GM21737 (cell line): ENCODE data around the gene GFOD2.
A peak's percentile ranks its signal among the peaks of the same experiment; 100 is the strongest.

Source experiments
- ATAC-seq: cut with Tn5 transposase; IDR thresholded peaks from one replicate; pipeline ENCODE4 v1.9.1; 2021; ENCODE audit warnings: mild to moderate bottlenecking, moderate library complexity; ENCODE audit not compliant: unreplicated experiment

The GFOD2 gene

DNA sequence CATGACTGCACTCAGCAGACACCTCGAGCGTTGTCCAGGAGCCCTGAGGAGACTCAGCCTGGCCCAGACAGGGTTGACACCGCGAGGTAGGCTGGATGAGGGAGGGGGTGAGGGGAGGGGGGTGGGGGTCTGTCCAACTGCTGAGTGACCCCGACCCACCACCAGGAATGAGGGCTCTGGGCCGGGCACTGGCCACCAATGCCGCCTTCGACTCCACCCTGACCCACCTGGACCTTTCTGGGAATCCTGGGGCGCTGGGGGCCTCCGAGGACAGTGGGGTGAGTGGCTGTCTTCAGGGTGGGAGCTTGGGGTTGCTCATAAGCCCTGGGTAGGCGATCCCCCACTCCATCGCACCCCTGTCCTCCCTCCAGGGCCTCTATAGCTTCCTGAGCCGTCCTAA lies 71.4 kb downstream of the GFOD2 start:
- ATAC-seq = no peak

- no peak for ATAC-seq
These were observed 71.9 kb downstream of the GFOD2 start for GRCh38 chr16:67647111-67647651.

- ATAC-seq = peak; percentile 4
These were observed 73.6 kb downstream of the GFOD2 start for GRCh38 chr16:67645397-67646121.

GRCh38 chr16:67644038-67644437 lies 75.1 kb downstream of the GFOD2 start:
- ATAC-seq = no peak

DNA sequence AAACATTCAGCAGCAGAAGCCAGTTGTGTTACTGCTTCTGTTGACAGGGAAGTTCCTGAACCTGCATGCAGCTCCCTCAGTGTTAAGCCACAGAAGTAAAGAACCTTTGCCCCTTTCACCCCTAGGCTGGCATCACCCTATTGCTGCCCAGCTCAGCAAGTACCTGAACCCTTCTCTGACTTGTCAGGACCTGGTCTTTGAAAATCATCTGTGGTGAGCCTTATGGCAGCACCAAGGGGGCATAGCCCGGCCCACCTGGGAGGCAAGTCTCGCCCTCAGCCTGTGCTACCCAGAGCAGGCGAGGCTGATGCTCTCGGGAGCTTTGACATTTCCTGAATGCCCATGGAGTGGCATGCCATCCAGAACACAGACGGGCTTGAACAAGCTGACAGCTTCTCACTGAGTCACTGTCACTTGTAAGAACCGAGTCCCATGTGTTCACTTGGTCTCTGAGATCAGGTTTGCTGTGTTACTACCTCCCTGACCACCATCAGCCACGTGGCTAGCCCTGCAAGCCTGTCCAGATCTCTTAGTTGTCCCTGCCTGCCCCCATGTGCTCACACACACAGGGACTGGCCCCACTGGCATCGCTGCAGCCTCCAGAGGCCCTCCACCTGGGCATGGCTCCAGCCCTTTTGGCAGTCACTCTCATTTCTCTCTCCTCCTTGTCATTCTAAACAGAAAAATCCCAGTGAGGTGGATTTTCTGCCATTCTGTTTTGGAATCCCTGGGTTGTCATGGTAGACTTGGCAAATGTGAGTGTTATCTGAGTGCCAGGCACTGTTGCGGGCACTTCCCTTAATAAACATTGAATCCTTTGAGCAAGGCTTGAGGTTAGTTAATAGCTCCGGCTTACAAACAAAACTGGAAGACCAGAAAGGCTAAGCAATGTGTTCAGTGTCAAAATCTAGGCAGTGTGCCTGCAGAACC lies 77.1 kb downstream of the GFOD2 start:
- ATAC-seq = no peak

DNA sequence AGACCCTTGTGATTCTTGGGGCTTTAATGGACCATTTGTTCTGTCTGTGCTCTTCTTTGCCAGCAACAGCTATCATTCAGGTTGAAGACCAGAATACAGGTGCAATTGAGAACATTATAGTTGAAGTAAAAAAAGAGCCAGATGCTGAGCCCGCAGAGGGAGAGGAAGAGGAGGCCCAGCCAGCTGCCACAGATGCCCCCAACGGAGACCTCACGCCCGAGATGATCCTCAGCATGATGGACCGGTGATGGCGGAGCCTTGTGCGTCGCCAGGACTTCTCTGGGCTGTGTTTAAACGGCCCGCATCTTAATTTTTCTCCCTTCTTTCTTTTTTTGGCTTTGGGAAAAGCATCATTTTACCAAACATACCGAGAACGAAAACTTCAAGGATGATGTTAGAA lies 81.5 kb downstream of the GFOD2 start:
- ATAC-seq = no peak

DNA sequence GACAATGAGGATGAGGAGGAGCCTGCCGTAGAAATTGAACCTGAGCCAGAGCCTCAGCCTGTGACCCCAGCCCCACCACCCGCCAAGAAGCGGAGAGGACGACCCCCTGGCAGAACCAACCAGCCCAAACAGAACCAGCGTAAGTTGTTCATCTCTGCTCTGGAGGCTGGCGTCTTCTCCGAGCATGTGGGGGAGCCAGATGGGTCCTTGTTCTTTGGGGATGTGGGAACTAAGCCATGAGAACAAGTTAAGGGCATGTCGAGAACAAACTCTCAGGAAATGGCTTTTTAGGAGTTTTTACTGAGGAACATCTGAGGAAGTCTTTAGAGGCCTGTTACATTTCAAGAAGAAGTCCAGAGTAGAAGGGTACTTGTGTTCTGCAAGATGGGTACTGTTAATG lies 82.4 kb downstream of the GFOD2 start:
- ATAC-seq = no peak

DNA sequence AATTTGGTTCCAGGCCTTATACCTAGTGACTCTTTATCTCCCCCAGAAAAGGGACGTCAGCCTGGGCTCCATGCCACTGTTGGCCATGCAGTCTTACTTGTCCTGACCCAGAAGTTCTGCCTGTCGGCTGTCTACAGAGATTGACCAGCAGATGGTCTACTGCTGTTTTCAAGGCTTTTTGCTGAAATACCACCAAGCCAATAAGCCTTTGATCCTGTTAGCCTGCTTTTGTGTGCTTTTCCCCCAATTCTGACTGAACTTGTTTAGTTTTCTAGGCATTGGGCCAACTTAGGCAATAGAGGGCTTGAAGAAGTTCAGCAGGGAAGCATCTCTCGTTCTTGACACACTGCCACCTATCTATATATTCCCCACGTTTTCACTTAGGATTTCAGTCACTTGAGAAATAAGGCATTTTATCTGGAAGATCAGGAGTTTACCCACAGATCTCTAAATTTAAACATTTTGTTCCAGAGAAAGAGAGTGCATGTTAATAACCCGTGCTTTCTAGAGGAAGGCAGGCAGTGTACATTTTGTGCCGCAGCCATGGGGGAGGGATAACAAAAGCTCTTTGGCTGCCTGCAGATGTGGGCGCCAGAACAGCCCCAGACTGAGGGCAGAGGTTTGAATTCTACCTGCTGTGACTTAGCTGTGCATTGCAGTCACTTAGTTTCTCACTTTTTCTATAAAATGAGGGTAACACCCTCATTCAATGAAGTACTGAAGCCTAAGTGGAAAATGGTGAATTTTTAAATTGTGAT lies 86.5 kb downstream of the GFOD2 start:
- no peak for ATAC-seq

- no peak for ATAC-seq
These were observed 90.9 kb downstream of the GFOD2 start for GRCh38 chr16:67628216-67628615.
